GM12891 (cell line): ENCODE results near the gene STAT3.

Source experiments
- DNase-seq: peaks from one replicate; pipeline ENCODE4 v3.0.0; 2011; ENCODE audit warnings: low spot score; ENCODE audit not compliant: insufficient read length
- FAIRE-seq: peaks from 2 replicates; lab custom pipeline; 2011; peaks lifted over from hg19 to GRCh38; lab: Jason Lieb, UNC
- PAX5 ChIP-seq: IDR thresholded peaks from 2 replicates; pipeline ENCODE4 v1.6.1; 2011; ENCODE audit warnings: low read length, moderate library complexity, mild to moderate bottlenecking; ENCODE audit not compliant: insufficient read depth, severe bottlenecking
- POLR2A ChIP-seq: IDR thresholded peaks from 2 replicates; pipeline ENCODE4 v1.6.1; 2011; ENCODE audit warnings: low read depth, low read length, control low read depth
- POLR2AphosphoS5 ChIP-seq: IDR thresholded peaks from 2 replicates; pipeline ENCODE4 v1.6.1; 2011; ENCODE audit warnings: low read depth, low read length, control low read depth
- POU2F2 ChIP-seq: IDR thresholded peaks from 2 replicates; pipeline ENCODE4 v1.6.1; 2011; ENCODE audit warnings: low read depth, mild to moderate bottlenecking, control low read depth, low read length, moderate library complexity
- SPI1 ChIP-seq: IDR thresholded peaks from 2 replicates; pipeline ENCODE4 v1.6.1; 2011; ENCODE audit warnings: low read depth, low read length, control low read depth
- TAF1 ChIP-seq: IDR thresholded peaks from 2 replicates; pipeline ENCODE4 v1.6.1; 2011; ENCODE audit warnings: low read depth, low read length, control low read depth

The STAT3 gene

GRCh38 chr17:42296012-42296411, 92.2 kb downstream of the STAT3 start:
- DNase-seq (no peak), FAIRE-seq (no peak)
- TF ChIP-seq POLR2A (no peak), POLR2AphosphoS5 (no peak), POU2F2 (no peak), TAF1 (no peak)

GRCh38 chr17:42294469-42295398, 93.5 kb downstream of the STAT3 start:
- TF ChIP-seq SPI1 (no peak), POU2F2 (no peak), TAF1 (no peak), PAX5 (no peak)
- no peak for FAIRE-seq
- no peak for DNase-seq

- FAIRE-seq (no peak), DNase-seq (no peak)
- TF ChIP-seq POU2F2 (no peak), POLR2A (no peak), POLR2AphosphoS5 (no peak), TAF1 (no peak), PAX5 (no peak), SPI1 (no peak)
These were observed 97.1 kb downstream of the STAT3 start for GRCh38 chr17:42291129-42291528.

GRCh38 chr17:42290577-42290976, 97.7 kb downstream of the STAT3 start:
- FAIRE-seq (no peak), DNase-seq (no peak)
- TF ChIP-seq POLR2A = no peak
- TF ChIP-seq POLR2AphosphoS5 = no peak
- no peak for TF ChIP-seq SPI1
- no peak for TF ChIP-seq TAF1
- no peak for TF ChIP-seq PAX5
- no peak for TF ChIP-seq POU2F2

GRCh38 chr17:42289611-42290181, 98.5 kb downstream of the STAT3 start:
- DNase-seq (no peak), FAIRE-seq (no peak)
- TF ChIP-seq POLR2A (0 out of 2 replicates have a peak, but pooled peaks have one; percentile 8), PAX5 (no peak)

- TF ChIP-seq TAF1 (no peak), POLR2A (peak; percentile 18; the same call in 1 of the 2 replicates), POU2F2 (no peak)
- DNase-seq (peak; percentile 52), FAIRE-seq (no peak)
These were observed 99.2 kb downstream of the STAT3 start for GRCh38 chr17:42288803-42289610.

- DNase-seq = peak; percentile 79
- TF ChIP-seq POU2F2 = no peak
- peak; percentile 43; the same call in 1 of the 2 replicates for TF ChIP-seq POLR2AphosphoS5
- TF ChIP-seq SPI1 = no peak
- TF ChIP-seq POLR2A = no peak
- no peak for TF ChIP-seq PAX5
- TF ChIP-seq TAF1 = no peak
- peak; percentile 94 for FAIRE-seq
These were observed 100.1 kb downstream of the STAT3 start, which contains the start of gene STAT5A for GRCh38 chr17:42287977-42288802. STAT5A (plus strand) TSS chr17:42288498; CDS start chr17:42289412, 914 bp downstream.

GRCh38 chr17:42287305-42287976, 100.8 kb downstream of the STAT3 start:
- TF ChIP-seq POLR2A (peak; percentile 67), TAF1 (0 out of 2 replicates have a peak, but pooled peaks have one; percentile 51), POU2F2 (no peak), PAX5 (no peak)
- DNase-seq (no peak), FAIRE-seq (peak; percentile 82)
